UCSD-AML1 (cell line): ENCODE data around the gene ABCG5.

Experiments used
- DNase-seq: peaks from one replicate; lab custom pipeline; 2025; ENCODE audit not compliant: unreplicated experiment; lab: John Stamatoyannopoulos, UW

ABCG5 gene

GRCh38 chr2:43810888-43811287 is 27.8 kb downstream of the ABCG5 start:
- no peak for DNase-seq

DNA sequence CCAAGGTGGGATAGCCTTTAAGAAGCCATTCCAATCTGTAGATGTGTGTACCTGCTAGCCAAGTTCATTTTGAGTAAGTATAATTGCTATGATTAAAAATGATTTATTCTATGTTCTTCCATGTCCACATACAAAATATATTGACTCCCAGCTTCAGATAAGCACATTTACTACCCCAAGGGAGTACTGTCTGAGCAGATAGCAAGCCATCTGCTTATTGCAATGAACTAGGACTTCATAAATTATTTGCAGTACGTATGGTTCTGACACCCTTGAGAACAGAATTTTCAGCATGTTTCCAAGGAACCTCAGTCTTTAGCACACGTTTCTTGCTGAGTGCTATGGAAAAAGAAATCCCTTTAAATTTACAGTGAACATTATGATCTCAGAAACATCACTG is 28.2 kb downstream of the ABCG5 start:
- DNase-seq = no peak

DNA sequence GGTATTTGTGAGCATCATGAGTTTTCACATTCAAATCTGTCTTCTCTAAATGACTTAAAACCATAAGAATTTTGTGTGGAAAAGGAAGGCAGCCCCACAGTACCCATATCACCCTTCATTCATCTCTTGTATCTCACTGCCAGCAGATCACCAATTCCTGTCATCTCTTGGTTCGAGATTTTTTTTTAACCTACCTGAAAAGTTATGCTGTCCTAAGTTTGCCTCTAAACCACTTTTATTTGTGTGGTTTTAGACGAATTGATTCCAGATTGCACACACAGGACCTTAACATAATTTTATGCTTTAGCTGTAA is 32.0 kb downstream of the ABCG5 start:
- no peak for DNase-seq

DNA sequence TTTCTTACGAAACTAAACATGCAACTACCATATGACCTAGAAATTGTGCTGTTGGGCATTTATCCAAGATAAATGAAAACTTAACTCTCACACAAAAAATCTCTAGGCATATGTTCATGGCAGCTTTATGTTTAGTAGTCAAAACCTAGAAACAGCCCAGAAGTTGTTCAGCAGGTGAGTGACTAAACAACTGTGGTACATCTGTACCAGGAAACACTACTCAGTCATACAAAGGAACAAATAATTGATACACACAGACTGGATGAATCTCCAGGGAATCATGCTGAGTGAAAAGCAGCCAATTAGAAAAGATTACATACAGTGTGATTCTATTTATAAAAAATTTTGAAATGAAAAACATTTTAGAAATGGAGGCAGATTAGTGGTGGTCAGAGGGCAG is 35.5 kb downstream of the ABCG5 start:
- no peak for DNase-seq

DNA sequence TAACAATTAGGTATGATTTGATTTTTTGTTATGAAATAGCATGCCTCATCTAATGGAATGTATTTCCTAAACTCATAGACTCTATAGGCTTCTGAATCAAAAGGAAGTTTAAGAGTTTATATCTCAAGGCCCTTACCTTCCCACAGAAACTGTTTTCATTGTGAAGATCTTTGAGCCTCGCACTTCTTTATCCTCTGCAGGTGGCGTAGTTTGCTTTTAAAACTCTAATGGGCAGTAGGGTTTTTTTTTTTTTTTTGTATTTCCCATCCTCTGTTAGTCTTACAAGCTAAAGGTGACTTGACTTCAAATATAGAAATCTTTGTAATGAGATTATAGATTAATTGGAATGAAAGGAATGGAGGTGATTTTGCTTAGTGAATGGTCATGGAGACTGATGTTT is 36.5 kb downstream of the ABCG5 start:
- no peak for DNase-seq

GRCh38 chr2:43800894-43801293 is 37.7 kb downstream of the ABCG5 start:
- no peak for DNase-seq

DNA sequence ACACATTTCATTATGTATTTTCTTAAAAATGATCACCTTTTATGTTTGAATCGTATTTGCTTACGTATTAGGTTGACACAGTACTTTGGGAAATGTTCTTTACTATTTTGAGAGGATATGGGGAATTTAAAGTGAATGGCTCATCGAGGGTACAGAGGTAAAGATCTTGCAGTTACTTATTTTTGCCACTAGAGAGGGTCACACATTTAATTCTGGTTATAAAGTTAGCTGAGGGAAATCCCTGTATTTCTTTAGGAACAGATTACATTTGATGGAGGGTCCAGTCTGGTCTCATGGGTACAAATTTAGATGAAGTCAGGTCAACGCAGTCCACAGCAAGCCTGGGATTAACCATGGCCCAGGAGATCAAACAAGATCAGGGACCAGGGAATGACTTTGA is 40.3 kb downstream of the ABCG5 start:
- no peak for DNase-seq

DNA sequence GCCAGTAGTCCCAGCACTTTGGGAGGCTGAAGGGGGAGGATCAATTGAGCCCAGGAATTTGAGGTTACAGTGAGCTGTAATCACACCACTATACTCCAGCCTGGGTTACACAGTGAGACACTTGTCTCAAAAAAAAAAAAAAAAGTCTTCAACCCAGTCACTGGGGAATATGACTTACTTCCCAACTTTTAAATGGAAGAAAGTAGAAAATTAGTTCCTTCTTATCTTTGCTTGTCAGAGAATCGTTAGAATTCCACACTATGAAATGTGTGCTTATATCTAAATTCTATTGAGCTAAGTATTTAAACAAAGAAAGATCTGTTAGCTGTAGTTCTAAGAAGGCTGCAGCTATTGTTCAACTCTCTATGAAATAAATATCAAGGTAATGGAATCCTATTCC is 42.4 kb downstream of the ABCG5 start:
- no peak for DNase-seq

DNA sequence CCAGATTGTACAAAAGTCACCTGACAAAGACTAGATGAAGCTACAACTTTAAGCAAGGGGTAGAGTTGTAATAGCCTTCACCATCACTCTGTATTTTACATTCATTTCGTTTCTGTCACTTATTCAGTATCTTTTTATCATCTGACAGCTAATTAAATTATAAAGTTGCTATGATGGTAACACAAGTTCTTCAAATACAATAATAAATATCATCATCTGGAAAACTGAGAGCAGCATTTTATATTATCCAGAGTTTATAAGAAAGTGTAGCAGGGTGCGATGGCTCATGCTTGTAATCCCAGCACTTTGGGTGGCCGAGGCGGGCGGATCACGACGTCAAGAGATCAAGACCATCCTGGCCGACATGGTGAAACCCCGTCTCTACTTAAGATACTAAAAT is 43.7 kb downstream of the ABCG5 start:
- DNase-seq = no peak

GRCh38 chr2:43792653-43793052 is 46.0 kb downstream of the ABCG5 start:
- DNase-seq = no peak

DNA sequence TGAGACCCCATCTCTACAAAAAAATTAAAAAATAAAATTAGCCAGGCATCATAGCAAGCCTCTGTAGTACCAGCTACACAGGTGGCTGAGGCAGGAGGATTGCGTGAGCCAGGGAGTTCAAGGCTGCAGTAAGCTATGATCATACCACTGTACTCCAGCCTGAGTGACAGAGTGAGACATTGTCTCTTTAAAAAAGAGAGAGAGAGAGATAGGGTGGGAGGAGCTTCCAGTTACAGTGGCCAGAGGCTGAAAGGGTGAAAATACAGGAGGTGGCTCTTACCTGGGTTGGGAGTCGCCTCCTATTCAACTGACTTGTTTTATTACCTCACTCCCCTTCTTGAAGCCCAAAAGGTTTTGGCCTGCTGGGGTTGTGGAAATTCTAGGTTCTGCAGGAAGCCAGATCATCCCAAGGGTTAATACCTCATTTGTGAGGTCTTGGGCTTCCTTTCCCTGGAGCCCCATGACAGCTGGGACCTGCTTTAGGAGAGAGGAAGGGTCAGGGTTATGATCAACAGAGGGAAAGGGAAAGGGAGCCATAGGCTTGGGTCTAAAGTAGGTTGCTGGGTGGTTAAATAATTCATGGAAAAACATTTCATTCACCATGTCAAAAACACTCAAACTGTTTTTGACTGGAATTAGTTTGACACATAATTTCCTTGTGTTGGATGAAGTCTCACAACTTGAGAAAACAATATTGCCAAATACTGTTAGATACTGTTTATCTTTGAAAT is 47.4 kb downstream of the ABCG5 start:
- no peak for DNase-seq

GRCh38 chr2:43790147-43790546 is 48.5 kb downstream of the ABCG5 start:
- DNase-seq = no peak

DNA sequence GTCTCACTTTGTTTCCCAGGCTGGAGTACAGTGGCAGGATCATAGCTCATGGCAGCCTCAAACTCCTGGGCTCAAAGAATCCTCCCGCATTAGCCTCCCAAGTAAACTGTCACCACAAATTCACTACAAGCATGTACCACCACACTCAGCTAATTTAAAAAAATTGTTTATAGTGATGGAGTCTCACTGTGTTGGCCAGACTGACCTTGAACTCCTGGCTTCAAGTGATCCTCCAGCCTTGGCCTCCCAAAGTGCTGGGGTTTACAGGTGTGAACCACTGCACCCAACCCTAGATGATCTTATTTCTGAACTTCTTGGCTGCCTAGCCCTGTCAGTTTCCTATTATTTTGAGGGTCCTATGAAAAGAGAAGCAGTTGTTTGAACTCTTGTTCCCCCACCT is 50.0 kb downstream of the ABCG5 start:
- no peak for DNase-seq

DNA sequence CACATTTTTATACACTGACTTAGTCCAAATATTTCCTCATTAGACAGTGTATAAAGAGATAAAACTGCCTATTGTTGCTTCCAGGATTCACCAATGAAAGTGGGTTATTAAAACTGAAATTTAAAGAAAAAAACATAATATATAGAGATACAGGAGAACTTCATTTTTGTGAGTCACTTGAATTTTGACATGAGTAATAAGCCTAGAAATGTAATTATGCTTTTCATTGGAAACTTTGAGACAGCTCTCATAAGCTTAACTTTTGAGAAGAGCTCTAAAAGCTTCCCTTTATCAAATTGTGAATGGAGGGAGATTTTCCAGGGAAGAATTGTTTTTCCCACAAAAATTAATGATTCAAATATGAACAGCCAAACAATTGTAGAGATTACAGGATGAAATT is 50.7 kb downstream of the ABCG5 start:
- no peak for DNase-seq

DNA sequence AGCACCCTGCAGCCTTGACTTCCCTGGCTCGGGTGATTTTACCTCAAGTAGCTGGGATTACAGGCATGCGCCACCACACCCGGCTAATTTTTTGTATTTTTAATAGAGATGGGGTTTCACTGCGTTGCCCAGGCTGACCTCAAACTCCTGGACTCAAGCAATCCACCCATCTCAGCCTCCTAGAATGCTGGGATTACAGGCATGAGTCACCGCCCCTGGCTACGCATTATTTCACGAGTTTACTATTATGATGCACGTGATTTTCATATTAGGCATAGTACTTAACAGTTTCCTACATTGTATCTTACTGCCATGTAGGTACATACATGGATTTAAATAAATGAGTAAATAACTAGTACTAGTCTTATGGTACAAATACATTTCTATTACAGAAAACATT is 60.4 kb downstream of the ABCG5 start:
- no peak for DNase-seq

GRCh38 chr2:43777306-43777926 is 61.2 kb downstream of the ABCG5 start:
- DNase-seq = no peak

DNA sequence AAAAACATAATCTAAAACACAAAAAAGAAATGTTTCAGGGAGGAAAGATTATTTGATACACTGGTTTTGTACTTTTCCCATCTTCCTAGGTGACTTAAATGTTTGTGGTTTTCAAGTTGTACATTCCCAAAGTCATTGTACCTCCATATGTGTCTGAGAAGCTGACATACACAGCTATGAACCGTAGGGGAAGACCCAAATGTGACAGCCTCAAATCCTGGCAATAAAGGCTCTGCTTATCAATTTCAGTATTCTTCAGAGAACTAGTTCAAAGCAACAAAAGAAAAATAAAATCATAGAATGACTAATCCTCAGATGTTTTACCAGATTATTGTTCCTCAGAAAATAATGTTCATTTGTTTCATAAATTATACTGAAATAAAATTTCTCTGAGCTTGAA is 62.3 kb downstream of the ABCG5 start:
- DNase-seq = no peak

GRCh38 chr2:43774617-43775016 is 64.0 kb downstream of the ABCG5 start:
- no peak for DNase-seq

DNA sequence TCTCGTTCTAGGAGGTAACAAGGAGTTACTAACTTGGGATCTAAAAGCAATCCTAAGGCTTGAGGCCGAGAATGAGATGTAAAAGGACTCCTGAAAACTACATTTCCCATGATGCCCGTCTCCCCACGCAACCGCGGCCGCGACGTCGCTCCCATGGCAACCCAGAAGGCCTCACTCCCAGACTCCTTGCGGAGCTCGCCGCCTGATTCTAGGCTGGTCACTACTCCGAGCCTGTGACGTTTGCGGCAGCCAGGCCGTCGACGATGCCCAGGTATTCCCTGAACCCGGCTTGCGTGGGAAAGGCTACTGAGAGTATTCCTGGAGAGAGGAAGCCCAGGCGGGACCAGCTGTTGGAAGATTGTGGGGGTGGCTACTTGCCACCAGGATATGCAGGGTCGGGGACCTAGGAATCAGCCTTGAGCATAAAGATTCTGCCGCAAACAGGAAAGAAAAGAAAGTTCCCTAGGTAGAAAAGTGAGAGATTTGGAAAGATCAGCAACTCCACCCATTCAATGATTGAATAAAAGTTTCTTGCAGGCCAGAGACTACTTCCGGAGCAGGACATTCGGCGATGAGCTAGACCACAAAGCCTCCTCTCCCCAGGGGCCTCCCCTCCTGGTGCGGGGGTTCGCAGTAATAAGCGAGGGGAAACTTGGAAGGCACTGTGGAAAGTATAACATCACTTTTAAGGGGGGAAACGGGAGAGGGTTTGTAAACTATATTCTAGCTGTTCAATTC is 64.6 kb downstream of the ABCG5 start, which contains the start of gene DYNC2LI1:
Gene DYNC2LI1 (plus strand): TSS at position 164 of the 738 bp plus-strand sequence. CDS start 100 bp downstream, at position 264.
- DNase-seq = peak; percentile 84

DNA sequence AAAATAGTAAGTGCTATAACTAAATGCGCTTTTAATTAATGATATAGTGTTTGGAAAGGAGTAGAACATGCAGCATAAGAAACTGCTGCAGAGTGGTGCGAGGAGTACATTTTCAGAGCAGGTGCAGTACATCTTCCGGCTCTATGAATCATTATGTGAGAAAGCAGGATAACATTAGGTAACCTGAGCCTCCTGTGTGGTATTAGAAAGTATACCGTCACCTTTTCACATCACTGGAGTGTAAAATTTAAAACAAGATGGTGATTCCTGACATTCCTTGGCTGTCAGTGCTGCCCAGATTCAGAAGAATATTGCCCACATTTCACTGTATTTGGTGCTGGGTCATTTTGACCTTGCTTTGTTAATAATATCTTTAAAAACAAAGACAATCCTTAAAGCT is 72.6 kb downstream of the ABCG5 start:
- no peak for DNase-seq

DNA sequence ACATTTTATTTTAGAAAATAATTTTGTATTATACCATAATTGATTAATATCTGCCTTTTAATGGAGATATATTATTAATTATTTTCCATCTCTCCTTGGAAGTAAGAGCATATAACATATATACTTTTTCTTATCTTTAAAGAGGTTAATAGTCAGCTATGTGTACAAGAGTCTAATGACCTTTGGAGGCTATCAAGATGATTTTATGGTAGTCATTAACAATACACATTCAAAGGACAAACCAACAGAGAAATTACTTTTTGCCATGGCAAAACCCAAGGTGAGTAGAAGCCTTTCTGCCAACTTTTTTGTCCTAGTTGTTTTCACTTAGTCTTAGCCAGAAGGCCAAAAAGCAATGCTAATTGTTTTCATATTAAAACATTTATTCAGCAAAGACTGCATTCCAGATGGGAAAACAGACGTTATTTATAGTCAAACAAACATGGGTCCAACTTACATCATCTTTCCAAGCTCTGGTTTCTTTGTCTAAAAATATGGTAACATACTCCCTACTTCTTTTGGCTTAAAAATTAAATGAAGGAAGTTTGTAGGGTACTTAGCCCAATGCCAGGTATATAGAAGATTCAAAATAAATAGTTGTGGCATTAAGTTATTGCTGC is 74.4 kb downstream of the ABCG5 start:
- DNase-seq = no peak

DNA sequence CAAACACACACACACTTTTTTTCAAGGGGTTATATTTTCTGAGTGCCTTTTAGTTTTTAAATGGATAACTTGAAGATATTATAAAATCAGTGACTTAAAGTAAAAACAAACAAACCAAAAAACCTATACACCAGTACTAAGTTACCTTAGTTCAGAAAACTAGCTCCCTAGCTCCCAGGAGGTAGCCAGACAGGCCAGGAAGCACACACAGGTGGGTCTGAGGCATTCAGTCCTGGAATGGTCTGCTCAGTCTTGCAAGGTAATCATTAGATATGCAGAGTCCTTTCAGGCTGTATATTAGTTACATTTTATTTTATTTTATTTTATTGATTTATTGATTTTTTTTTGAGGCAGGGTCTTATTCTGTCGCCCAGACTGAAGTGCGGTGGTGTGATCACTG is 75.5 kb downstream of the ABCG5 start:
- no peak for DNase-seq
